T-helper 2 cell treated with Interferon-gamma antibody and Interleukin-4, amounts not matched to agents 100 ng/mL and 5 ng/mL, for 36 hours (primary cell): ENCODE data around the gene OR52N1. TPM values are rescaled to one million over a fixed set of nuclear protein-coding genes. Genes with fewer than 3 reads are reported as not detected.

Experiments used
- total RNA-seq: library from RNA; stranded (reverse); gene quantifications from 2 replicates; pipeline ENCODE4 v1.2.3, GENCODE V29; 2022

The OR52N1 gene
- total RNA-seq, 1 donor from 2014 or later: 0.23 TPM

Other genes with a start within 250 kb of the OR52N1 start
- gene OR52H1, start 242.7 kb downstream of the OR52N1 start, total RNA-seq: not detected in 2 replicates
- not detected in 2 replicates for gene OR52B6, start 210.4 kb downstream of the OR52N1 start, total RNA-seq
- gene TRIM6, start 194.6 kb downstream of the OR52N1 start, total RNA-seq: 0.18 and 0.25 TPM in 2 replicates
- 7.4 and 8.8 TPM in 2 replicates for gene TRIM34, start 166.3 kb downstream of the OR52N1 start, total RNA-seq
- gene TRIM5, start 106.2 kb downstream of the OR52N1 start, total RNA-seq: 22.1 and 24.4 TPM in 2 replicates
- 173 and 177 TPM in 2 replicates for gene TRIM22, start 101.5 kb downstream of the OR52N1 start, total RNA-seq
- gene OR56B1, start 54.8 kb downstream of the OR52N1 start, total RNA-seq: 0.09 and 0.36 TPM in 2 replicates
- gene OR52N4, start 37.0 kb downstream of the OR52N1 start, total RNA-seq: 0.52 and 0.57 TPM in 2 replicates
- gene OR52N5, start 7.9 kb downstream of the OR52N1 start, total RNA-seq: not detected in 2 replicates
- not detected in 2 replicates for gene OR52N2, start 17.7 kb upstream of the OR52N1 start, total RNA-seq
- not detected in 2 replicates for gene OR52E6, start 50.6 kb upstream of the OR52N1 start, total RNA-seq
- not detected in 2 replicates for gene OR52E8, start 66.4 kb upstream of the OR52N1 start, total RNA-seq
- gene OR52E4, start 89.4 kb upstream of the OR52N1 start, total RNA-seq: not detected in 2 replicates
- gene OR52E5, start 101.9 kb upstream of the OR52N1 start, total RNA-seq: not detected in 2 replicates
- not detected in 2 replicates for gene OR56A3, start 151.0 kb upstream of the OR52N1 start, total RNA-seq
- not detected in 2 replicates for gene OR56A5, start 177.2 kb upstream of the OR52N1 start, total RNA-seq
- not detected in 2 replicates for gene OR52L1, start 195.7 kb upstream of the OR52N1 start, total RNA-seq
- gene OR56A4, start 215.7 kb upstream of the OR52N1 start, total RNA-seq: 0.05 TPM in 1 of 2 replicates, not detected in the other
- gene OR56A1, start 239.5 kb upstream of the OR52N1 start, total RNA-seq: not detected in 2 replicates